GM19397 (cell line): ENCODE data around the gene KIAA1614.

ENCODE experiments used
- ATAC-seq: cut with Tn5 transposase; IDR thresholded peaks from one replicate; pipeline ENCODE4 v1.9.1; 2021; ENCODE audit warnings: mild to moderate bottlenecking, moderate library complexity; ENCODE audit not compliant: unreplicated experiment

KIAA1614 gene, protein sequence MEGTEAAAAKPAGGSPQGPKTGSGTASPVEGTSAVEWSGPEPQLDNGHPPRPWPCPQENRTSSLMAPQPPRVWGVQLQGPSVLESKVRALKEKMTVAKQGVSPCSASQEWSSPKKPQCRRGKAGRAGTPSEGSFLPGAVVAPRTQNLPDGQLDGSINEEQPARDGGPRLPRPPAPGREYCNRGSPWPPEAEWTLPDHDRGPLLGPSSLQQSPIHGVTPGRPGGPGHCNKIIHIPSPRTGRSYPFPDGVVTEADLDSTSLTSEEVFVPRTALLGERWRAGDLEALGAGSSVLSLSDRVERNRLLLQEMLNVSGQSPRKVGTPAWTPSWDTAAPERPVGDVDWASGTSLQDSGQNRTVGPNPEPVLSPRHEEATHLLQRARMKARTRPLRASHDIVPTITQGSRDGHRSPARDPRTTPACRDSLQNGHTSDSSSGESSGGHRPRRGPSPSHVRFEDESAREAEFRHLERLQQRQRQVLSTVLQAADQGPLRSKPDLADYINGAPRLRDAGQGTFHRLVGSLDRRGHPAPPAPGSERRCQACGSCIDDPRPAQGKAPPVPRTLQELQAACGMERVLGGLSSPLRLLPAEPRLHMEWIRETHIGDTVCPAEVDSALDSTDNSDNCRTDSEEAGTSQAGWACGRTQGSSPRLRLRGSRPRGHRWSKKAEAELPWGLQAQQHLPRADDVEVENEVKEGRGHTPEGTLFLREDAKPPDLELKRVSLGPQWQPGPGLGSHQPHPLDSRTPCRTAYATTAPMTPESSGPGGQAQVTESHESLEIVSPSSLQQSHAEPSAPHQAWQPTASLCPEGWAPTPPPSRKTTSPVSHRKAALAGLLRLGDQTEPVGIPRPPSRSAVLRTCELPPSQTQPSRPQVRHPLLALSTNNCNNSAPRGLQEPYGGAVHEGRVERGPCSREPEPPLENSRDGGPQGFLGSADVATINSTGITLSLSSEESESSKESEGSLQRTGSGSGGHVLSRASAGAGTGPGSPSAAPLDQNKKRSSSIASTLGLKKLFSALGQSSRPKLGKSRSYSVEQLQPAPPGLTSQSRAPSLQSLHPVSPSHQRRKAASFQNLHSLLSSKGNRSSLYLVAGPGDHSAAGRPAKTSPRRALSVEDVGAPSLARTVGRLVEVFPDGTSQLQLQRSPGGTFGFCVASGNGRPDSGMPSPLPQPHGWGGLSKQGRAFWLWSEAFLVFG

DNA sequence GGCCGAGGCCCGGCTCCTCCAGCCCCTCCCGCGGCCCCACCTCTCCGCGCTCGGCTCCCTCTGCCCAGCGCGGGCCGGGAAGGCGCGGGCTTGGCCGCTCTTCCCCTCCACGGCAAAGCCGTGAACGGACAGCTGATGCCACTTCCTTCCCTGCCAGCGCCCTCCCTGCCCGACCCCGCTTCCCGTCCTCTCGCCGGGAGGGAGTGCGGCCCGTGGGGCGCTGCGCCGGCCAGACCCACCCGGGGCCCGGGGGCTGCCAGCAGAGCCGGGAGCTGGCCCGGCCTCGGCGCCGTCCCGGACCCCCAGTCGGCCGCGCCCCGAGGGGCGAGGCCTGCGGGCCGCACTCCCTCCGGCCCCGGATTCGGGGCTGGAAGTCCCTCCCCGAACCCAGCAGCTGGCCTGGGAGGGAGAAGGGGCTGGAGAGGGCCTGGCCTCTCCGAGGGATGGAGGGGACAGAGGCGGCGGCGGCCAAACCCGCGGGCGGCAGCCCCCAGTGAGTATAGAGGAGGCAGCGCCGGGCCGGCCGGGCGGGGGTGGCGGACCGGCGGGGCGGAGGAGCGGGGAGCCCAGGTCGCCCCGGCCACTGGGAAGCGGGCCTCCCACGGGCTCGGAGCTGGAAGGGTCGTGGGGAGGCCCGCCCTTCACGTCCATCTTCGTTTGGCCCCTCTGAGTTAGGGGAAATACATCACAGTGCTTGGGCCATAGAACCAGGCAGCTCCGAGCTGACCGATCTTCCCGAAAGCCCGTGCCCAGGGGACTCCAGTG, at the start of gene KIAA1614:
TSS of gene KIAA1614 (plus strand) at position 97 of the 765 bp plus-strand sequence. CDS start at position 444, 347 bp downstream.
- ATAC-seq = no peak

DNA sequence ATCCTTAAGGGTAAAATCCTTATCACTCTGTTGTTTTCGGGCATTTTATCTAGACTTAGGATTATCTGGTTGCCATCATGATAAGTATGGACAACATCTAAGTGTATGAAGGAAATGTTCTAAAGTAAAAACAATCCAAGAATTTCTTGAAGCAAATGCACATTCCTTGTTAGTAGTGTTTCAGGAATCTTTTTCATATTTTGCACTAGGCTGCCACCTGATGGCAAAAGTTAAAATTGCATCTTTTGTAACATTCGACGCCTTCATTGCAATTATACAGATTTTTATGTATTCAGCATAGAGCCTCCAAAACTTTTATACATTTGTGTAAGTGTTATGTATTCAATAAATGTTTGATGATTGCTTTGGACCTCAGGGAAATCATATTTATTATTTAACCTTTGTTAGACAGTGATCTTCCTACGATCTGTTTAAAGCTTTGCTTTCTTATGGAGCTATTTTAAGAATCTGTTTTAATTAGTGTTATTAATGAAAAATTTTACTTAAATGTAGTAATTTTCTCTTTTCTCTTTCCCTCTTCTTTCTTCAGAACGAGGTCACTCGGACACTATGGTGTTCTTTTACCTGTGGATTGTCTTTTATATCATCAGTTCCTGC, 49.4 kb upstream of the KIAA1614 start:
- ATAC-seq = no peak

DNA sequence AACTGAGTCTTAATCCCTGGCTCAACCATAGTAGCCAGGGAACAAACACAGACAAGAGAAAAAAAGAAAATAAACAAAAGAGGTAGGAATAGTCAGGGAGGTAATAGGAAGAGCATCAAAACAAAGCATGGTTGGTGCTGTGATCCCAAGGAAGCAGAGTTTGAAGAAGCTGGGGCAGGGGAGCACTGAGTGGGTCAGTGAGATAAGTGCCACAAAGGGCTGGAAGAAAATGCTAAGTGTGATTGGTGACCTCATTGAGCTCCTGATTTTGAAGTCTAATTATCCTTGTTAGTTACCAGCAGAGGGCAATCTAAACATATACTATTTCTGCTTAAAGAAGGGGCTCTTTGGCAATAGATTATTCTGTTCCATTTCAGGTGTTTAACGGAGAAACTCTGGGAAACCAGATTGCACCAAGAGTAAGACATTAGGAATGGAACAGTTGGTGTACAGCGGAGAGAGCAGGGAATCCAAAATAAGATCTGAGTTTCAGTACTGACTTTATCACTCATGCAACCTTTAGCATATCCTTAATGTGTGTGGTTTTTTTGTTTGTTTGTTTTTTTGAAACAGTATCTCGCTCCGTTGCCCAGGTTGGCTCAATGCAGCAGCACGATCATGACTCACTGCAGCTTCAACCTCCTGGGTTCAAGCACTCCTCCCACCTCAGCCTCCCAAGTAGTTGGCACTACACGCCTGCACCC, 30.7 kb upstream of the KIAA1614 start:
- ATAC-seq = no peak

DNA sequence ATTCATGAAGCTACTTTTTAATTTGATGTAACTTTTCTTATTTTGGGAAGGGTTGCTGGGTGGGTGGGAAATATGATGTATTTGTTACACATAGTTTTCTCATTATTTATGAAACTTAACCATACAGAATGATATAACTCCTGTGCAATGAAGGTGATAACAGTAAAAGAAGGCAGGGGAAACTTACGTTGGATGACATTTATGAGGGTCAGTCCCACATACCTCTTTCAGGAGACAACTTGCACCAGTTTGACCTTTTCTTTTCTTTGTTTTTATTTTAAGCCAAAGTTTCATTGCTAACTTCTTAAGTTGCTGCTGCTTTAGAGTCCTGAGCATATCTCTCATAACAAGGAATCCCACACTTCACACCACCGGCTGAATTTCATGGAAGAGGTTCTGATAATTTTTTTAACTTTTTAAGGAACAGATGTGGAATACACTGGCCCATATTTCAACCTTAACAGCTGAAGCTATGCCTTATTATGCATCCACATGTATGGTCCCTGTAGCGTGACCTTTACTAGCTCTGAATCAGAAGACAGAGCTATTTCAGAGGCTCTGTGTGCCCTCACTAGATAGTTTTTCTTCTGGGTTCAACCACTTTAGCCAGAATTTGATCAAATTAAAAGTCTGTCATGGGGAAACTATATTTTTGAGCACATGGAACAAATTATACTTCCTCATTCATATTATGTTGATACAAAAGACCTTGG, 28.0 kb upstream of the KIAA1614 start:
- ATAC-seq = no peak

DNA sequence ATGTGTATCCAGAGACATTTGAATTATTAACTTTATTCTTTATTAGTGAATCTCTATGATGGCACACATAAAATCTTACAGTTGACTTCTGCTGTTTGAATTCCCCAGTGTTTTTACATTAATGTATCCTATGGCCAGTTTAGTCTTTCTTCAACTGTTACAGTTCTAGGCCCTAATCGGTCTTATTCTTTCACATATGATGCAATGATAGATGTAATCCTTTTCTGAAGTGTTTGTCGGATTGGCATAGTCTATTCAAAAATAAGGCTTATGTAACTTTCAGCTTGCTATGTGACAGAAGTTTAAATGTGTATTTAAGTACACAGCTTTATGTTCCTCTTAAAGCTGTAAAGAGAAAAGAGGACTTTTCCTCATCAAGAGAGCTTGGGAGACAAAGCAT, 26.4 kb upstream of the KIAA1614 start:
- no peak for ATAC-seq

DNA sequence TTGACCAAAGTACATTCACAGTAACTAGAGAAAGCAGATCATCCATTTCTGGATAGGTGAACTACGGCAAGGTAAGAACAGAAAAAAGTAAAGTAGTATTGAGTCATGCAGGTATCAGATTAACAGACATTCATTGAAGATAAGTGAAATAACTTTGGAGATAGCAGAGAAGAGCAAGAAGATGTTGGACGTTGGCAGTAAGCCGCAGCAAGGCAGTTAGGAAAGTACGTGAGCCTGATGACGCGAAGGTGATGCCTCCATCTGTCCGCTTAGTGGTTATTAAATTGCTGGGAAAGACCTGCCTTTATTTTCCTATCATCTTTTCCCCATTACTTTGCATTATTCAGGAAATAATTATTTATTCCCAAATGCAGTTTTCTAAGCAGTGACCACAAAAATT, 24.9 kb upstream of the KIAA1614 start:
- no peak for ATAC-seq

DNA sequence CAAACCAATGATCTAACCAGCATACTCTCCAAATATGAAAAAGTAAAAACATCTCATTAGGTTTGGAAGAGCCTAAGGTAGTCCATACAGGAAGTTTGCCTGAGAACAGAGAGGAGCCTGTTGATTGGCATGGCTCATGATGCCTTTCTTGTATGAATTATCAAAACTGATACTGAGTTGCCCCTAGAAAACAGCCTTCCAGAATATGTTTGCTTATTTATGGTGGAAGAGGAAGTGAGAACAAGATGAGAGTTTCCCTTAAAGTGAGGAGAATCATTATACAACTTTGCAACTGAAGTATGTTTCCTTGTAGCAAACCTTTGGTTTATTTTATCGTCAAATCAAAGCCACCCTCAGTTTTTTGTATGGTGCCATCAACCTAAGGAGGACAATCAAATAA, 23.8 kb upstream of the KIAA1614 start:
- peak; percentile 81 for ATAC-seq

DNA sequence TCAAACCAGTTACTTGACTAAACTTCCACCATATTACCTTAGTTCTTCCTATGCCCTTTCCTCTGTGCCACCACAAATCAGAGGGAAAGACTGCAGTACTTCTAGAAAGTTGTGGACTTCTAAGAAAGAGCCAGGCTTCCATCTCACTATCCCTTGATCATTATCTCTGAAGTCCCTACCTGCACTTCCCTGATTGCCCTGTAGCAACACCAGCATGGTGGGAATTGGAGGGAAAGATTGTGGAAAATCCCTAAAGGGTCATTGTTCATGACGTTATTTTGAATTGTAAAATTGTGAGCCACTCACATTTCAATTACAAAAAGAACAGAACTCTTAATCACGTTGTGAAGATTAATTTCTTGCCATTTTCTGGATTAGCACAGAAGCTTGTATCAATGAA, 23.4 kb upstream of the KIAA1614 start:
- no peak for ATAC-seq

DNA sequence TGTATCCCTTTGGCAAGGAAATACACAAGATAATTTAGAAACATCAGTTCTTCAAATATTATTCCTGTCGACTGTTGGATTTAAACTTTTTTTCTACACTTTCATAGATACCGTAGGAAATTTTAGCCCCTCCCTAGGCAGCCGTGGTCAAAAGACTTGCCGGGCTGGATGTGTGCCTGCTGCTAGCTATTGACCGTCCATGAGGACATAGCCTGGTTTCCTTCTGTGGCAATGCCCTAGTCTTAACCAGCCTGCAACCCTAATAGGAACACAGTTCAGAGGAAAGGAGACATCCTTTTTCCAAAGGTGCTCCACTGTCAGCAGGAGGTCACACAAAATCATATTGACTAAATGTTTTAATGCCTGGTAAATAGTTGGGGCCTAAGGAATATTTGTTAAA, 20.4 kb upstream of the KIAA1614 start:
- ATAC-seq = no peak

DNA sequence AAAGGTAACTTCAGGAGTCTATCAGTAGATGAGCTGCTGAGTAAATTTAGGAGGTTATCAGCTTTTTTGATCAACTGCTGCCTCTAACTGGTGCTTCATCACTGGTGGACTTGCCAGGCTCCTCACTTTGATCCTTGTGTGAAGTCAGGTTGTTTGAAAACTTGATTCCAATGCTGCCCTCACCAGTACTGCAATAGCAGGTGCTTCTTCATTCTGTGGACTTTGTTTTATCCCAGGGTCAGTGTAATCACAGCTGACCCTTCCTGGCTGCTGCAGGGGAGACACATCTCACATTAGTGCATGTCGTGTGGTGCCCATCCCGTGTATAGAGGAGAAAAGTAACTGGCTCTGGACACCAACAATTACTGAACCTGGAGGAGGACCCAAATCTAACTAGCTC, 20.0 kb upstream of the KIAA1614 start:
- no peak for ATAC-seq

DNA sequence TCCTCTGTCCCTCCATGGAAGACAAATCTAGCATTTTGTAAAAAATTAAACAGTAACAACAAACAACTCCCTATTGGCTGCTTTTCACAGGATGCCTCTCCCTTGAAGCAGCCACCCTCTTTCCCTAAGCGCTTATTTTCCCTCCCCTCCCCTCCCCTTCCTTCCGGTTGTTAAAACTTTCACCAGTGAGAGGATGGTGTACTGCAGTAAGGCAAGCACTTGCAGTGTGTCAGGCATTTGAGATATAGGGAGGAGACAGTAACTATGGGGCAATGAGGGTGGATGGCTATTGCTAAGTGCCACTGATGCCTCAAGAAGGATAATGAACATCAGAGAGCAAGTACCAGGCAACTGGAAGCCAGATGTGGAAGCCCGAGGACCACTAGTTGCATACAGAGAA, 19.1 kb upstream of the KIAA1614 start:
- ATAC-seq = no peak

DNA sequence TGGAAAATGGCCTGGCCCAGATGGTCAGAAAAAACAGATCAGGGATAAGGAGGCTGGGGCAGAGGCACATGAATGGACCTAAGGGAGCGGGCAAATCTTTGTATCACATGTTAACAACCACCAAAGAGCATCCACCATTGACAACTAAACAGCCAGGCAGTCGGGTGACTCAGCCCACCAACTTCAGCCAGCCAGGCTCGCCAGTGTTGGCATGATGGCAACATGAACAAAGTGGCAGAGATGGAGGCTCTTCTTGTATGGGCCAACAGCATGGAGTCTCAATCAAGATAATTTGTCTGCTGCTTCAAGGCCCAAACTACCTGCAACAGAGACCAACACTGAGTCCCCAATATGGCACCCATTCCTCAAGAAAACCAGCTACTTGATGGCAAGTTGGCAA, 16.5 kb upstream of the KIAA1614 start:
- no peak for ATAC-seq

DNA sequence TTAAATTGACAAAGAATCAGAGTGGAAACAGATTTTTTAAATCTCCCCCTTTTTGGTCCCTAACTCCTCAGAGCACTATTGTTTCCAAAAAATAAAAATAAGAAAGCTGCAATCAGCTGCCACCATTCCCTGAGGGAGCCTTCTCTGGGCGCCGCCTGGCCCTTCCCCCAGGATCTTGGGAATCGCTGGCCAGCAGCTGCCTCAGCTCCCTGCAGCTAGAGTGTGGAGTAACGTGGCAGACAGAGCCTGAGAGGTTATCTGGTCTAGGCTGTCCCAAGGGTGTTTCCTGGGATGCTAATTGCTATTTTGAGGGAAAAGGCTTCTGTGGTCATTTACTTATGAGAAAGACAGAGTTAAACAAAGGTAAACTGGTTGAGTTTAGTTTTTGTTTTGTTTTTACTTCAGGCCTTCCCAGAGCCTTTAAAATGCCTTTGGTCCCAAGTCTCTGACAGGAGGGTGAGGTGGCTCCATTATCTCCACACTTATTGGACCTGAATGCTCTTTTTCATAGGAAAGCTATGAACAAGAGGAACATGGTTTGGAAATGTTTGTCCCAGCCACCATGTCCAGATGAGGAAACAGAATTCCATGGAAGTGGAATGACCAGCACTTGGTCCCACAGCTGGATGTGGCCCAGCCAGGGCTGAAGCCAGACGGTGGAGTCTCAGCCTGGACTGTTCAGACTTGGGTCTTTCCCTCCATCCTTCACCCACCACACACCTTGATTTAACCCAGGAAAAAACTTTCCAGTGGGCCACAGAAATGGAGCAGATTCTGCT, 14.1 kb upstream of the KIAA1614 start:
- no peak for ATAC-seq

DNA sequence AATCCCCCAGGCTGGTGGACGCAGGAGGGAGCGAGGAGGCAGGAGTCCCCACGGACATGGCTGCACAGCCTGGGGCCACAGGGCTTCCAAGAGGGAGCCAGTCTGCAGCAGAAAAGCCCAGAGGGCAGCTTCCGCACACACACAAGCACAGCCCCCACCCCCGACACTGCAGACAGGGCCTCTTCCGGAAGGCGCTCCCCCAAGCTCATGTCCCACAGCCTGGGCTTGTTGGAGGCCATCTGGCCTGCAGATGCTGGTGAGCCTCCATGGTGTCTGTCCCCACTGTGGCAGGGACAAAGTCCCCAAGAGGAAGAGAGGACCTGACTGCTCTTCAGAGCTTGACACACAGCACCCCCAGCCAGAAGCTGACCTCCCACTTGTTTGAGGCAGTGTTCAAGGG, 13.4 kb upstream of the KIAA1614 start:
- no peak for ATAC-seq

DNA sequence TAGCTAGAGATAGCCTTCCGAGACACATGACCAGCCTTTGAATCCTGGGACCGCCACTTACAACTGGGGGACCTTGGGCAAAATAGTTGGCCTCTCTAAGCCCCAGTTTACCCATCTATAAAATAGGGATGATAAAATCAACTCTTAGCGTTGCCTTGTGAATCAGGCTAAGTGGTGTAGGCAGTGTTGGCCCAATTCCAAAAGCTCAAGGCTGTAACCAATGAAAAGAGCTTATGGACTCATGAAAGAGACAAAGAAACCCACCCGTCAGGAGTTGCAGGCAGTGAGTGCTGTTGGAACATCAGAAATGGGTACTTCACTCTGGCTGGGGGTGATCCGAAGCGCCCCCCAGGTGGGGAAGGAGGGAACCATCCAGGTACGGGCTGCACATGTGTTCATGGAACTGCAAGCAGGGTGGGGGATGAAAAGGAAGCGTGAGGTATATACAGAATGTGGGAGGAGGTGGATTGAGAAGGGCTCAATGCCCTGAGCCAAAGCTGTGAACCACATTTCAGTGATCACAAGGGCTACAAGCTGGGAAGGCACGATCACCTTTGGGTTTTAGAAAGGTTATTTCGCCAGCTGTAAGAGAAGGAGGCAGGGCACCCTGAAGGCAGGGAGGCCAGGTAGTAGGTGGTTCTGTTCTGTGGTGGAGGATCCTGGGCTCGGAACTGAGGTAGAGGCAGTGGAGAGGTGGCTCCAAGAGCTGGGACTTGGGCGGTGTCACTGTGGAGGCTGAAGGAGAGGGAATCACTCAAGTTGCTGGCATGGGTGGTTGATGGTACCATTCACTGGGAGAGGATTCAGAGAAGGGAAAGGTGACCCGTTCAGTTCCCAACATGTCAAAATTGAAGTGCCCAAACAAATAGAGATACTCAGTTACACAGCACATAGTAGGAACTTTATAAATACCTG, 11.4 kb upstream of the KIAA1614 start:
- no peak for ATAC-seq

DNA sequence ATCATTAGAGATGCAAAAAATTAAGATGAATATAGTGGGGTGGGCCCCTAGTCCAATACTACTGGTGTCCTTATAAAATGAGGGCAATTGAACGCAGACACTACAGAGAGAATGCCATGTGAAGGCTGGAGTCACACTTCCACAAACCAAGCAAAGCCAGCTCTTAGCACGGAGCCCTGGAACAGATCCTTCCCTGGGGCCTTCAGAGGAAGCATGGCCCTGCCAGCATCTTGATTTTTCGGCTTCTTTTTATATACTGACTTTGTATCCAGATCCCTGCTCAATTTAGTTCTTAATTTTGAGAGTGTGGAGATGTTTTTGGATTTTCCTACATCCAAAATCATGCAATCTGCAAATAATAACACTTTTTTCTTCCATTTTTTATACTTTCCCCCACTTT, 10.2 kb upstream of the KIAA1614 start:
- ATAC-seq = no peak

DNA sequence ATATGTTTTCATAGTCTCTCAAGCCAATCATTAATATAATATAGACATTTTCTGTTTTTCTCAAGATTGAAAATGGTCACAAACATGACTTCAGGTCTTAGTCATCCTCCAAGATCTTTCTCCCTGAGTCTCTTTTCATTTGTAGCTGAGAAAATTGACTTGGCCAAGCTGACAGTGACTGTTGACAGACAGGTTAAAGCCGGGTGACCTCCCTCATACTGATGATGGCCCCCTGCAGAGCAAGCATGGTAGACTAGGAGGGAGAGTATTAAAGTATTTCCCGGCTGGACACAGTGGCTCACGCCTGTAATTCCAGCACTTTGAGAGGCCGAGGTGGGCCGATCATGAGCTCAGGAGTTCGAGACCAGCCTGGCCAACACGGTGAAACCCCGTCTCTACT, 6.8 kb upstream of the KIAA1614 start:
- ATAC-seq = no peak
